Spleen (tissue), 11 donors: ENCODE measurements around the gene GPRIN3. TPM values are rescaled to one million over a fixed set of nuclear protein-coding genes. Genes with fewer than 3 reads are reported as not detected.

Source experiments
- DNase-seq: peaks from one replicate; pipeline ENCODE4 v3.0.0-alpha.2; 2020
- H3K27ac ChIP-seq, 8 donors: fragments of 200-600 bp; sonication (generic) in 7 of 8; 1 replicate in 4 of 8; 2 replicates in 4 of 8; pipeline versions ENCODE4 v1.5.0 to v1.8.0; 2016 to 2021; ENCODE audit warnings: inconsistent platforms in 4 of 8, mild to moderate bottlenecking in 4 of 8, moderate library complexity in 1 of 8
- H3K27me3 ChIP-seq, 7 donors: fragments of 200-600 bp; sonication (generic) in 6 of 7; replicated peaks in 1 of 7; 1 replicate in 4 of 7; 2 replicates in 3 of 7; pipeline versions ENCODE4 v1.5.0 to v1.8.0; 2016 to 2021; ENCODE audit warnings: inconsistent platforms in 3 of 7, mild to moderate bottlenecking in 1 of 7
- H3K36me3 ChIP-seq, 6 donors: fragments of 200-600 bp; sonication (generic) in 5 of 6; 1 replicate in 4 of 6; 2 replicates in 2 of 6; pipeline versions ENCODE4 v1.5.0 to v1.8.0; 2016 to 2021; ENCODE audit warnings: inconsistent platforms in 2 of 6
- H3K4me1 ChIP-seq, 6 donors: fragments of 200-600 bp; sonication (generic) in 5 of 6; 1 replicate in 3 of 6; 2 replicates in 3 of 6; pipeline versions ENCODE4 v1.5.0 to v1.8.0; 2016 to 2021; ENCODE audit warnings: inconsistent platforms in 3 of 6
- H3K4me3 ChIP-seq, 8 donors: fragments of 200-600 bp; sonication (generic) in 7 of 8; 1 replicate in 4 of 8; 2 replicates in 4 of 8; pipeline versions ENCODE4 v1.5.0 to v1.8.0; 2016 to 2021; ENCODE audit warnings: inconsistent platforms in 4 of 8, mild to moderate bottlenecking in 4 of 8, moderate library complexity in 2 of 8
- H3K9me3 ChIP-seq, 8 donors: fragments of 200-600 bp; sonication (generic) in 7 of 8; 1 replicate in 4 of 8; 2 replicates in 4 of 8; pipeline versions ENCODE4 v1.5.0 to v1.8.0; 2016 to 2021; ENCODE audit warnings: inconsistent platforms in 4 of 8
- POLR2A ChIP-seq, 3 donors: fragments of 450-650 bp; IDR thresholded peaks; one replicate each; pipeline ENCODE4 v1.5.1; 2017; ENCODE audit warnings: antibody characterized with exemption in 3 of 3, mild to moderate bottlenecking in 1 of 3
- POLR2AphosphoS5 ChIP-seq, 3 donors: sonication (generic); formaldehyde crosslinking; IDR thresholded peaks; one replicate each; pipeline ENCODE4 v1.5.1; 2017; ENCODE audit warnings: antibody characterized with exemption in 3 of 3
- WGBS, 5 donors: extraction: QIAGEN DNeasy Blood & Tissue Kit in 3 of 5; methylation state at CpG; one replicate each; pipeline versions ENCODE4 v1.1.5 to v1.1.7; 2013 to 2018; 5-methylcytosine and 5-hydroxymethylcytosine counted together
- intact Hi-C: fragments of 100-400 bp; cut with DNase I; formaldehyde crosslinking; loops from one replicate; pipeline ENCODE4 v1.15.0; 2023; ENCODE audit warnings: low total_unique reads
- polyA plus RNA-seq, 3 donors: library from polyadenylated mRNA; stranded (reverse); fragments of 200-250 nt; gene quantifications; one replicate each; pipeline ENCODE4 v1.2.1, GENCODE V29; 2013
- total RNA-seq, 7 donors: library from RNA; depleted of rRNA in 3 of 7; stranded (reverse); fragments of >200 nt in 3 of 7; fragmentation: NEBNext Ultra II Directional in 4 of 7; extraction: Animal tissue kit (Norgen Biotek cat#: 25700) in 4 of 7; gene quantifications; one replicate each; pipeline versions ENCODE4 v1.1.0 to v1.2.1, GENCODE V29; 2016 to 2021
- TF ChIP-seq, protein P1 (sequence below), 11 experiments: fragments of 200-600 bp in 7 of 11; fragments of 450-650 bp in 4 of 11; sonication (generic) in 4 of 11; IDR thresholded peaks in 8 of 11; conservative IDR thresholded peaks in 3 of 11; 1 replicate in 7 of 11; 2 replicates in 4 of 11; pipeline versions ENCODE4 v1.4.0 to v1.8.0; 2016 to 2021; ENCODE audit warnings: antibody characterized with exemption in 11 of 11, inconsistent platforms in 4 of 11, mild to moderate bottlenecking in 1 of 11
- donor health status: healthy with polysubstance abuse.
- donor health status: DM: no; HTN: no; CAD: no; lungs with moderate emphysema.
- donor health status: DM: no; HTN: no; CAD: no.
- donor health status: Bipolar disorder and iron deficiency.
- donor health status: healthy.
- donor health status: DM: no; HTN: no; CAD: no.
- donor health status: DM: yes; HTN: yes; CAD: no.

The GPRIN3 gene
- total and polyA plus RNA-seq, 10 donors, result 1.6 to 40.2 (median 24.8) TPM

GRCh38 chr4:89352541-89352940 is 44.9 kb upstream of the GPRIN3 start:
- no peaks in the 10 kb centered on the region for H3K27me3 ChIP-seq
- H3K27ac ChIP-seq, result no peak overlapping the region
- intact Hi-C loops, result no loop called here
- 83 to 92% (median 89%) methylated on average over 1 of the region's 1 CpG for WGBS, 5 donors
- DNase-seq, result no peak
- H3K4me1 ChIP-seq, result no peaks in the 10 kb centered on the region
- H3K9me3 ChIP-seq, result peaks cover 0 to 21% (median 10%) of the 10 kb centered on the region in 8 donors
- no peaks in the 10 kb centered on the region for H3K36me3 ChIP-seq
- TF ChIP-seq, protein P1, sequence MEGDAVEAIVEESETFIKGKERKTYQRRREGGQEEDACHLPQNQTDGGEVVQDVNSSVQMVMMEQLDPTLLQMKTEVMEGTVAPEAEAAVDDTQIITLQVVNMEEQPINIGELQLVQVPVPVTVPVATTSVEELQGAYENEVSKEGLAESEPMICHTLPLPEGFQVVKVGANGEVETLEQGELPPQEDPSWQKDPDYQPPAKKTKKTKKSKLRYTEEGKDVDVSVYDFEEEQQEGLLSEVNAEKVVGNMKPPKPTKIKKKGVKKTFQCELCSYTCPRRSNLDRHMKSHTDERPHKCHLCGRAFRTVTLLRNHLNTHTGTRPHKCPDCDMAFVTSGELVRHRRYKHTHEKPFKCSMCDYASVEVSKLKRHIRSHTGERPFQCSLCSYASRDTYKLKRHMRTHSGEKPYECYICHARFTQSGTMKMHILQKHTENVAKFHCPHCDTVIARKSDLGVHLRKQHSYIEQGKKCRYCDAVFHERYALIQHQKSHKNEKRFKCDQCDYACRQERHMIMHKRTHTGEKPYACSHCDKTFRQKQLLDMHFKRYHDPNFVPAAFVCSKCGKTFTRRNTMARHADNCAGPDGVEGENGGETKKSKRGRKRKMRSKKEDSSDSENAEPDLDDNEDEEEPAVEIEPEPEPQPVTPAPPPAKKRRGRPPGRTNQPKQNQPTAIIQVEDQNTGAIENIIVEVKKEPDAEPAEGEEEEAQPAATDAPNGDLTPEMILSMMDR (IDR thresholded peaks at IDR 0.05 in 8 of 11, conservative IDR thresholded peaks at IDR 0.05 in 3 of 11), result no peak
- no peak for TF ChIP-seq POLR2A (IDR thresholded peaks at IDR 0.05)
- TF ChIP-seq POLR2AphosphoS5 (IDR thresholded peaks at IDR 0.05), result no peak
- H3K4me3 ChIP-seq, result no peak overlapping the region

DNA sequence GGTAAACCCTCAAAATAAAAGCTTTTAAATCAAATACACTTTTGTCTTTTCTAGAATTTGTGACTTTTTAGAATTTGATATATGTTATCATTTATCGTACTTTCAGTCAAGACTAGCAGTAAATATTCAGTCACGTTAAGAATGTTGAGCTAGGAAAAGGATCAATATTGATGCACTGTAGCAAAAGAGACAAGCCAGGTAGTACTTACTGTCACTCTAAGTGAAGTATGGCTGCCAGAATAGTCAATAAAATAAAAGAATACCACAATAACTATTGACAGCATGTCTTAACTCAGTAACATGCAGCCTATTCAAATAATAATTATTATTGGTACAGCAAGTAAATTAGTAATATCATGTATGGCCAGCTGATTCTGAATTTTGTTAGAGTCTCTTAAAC is 43.6 kb upstream of the GPRIN3 start:
- Histone ChIP-seq H3K4me3 (no peak overlapping the region), H3K4me1 (no peaks in the 10 kb centered on the region), H3K9me3 (peaks cover 0 to 31% (median 20%) of the 10 kb centered on the region in 8 donors), H3K27me3 (no peaks in the 10 kb centered on the region), H3K27ac (no peak overlapping the region), H3K36me3 (no peaks in the 10 kb centered on the region)
- DNase-seq, result no peak
- WGBS, 5 donors, result 91 to 97% (median 94%) methylated on average over 2 of the region's 2 CpGs
- TF ChIP-seq POLR2AphosphoS5 (IDR thresholded peaks at IDR 0.05) (no peak), POLR2A (IDR thresholded peaks at IDR 0.05) (no peak)
- TF ChIP-seq, protein P1 (IDR thresholded peaks at IDR 0.05 in 8 of 11, conservative IDR thresholded peaks at IDR 0.05 in 3 of 11), result no peak
- intact Hi-C loops, result no loop called here

DNA sequence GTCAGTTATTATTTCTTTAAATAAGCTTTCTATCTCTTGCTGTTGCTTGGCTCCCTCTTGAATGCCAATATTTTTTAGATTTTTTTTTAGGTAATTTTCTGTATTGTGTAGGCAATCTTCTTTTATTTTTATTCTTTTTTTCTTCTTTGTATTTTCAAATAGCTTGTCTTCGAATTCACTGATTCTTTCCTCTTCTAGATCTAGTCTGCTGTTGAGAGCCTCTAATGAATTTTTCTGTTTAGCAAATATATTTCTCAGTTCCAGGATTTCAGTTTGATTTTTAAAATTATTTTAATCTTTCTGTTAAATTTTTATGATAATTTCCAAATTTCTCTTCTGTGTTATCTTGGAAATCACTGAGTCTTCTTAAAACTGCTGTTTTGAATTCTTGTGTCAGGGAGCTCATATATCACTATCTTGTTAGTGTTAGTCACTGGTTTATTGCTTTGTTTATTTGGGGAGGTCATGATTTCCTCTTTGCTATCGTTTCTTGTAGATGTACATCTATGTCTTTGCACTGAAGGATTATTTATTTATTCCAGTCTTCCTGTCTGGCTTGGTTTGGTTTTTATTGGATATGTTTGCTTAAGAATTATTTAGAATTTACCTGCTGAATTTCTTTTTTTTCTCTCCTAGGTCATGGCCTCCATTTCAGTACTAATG is 39.9 kb upstream of the GPRIN3 start:
- Histone ChIP-seq H3K9me3 (peaks cover 0 to 35% (median 20%) of the 10 kb centered on the region in 8 donors), H3K4me1 (no peaks in the 10 kb centered on the region), H3K4me3 (no peak overlapping the region), H3K27me3 (no peaks in the 10 kb centered on the region), H3K36me3 (no peaks in the 10 kb centered on the region), H3K27ac (no peak overlapping the region)
- TF ChIP-seq POLR2A (IDR thresholded peaks at IDR 0.05), result no peak
- TF ChIP-seq POLR2AphosphoS5 (IDR thresholded peaks at IDR 0.05), result no peak
- TF ChIP-seq, protein P1 (IDR thresholded peaks at IDR 0.05 in 8 of 11, conservative IDR thresholded peaks at IDR 0.05 in 3 of 11), result no peak
- 69 to 89% (median 87%) methylated on average over 2 of the region's 2 CpGs for WGBS, 5 donors
- intact Hi-C loops, result no loop called here
- DNase-seq, result no peak

- DNase-seq, result no peak
- Histone ChIP-seq H3K4me1 (no peaks in the 10 kb centered on the region), H3K9me3 (peaks cover 0 to 28% (median 20%) of the 10 kb centered on the region in 8 donors), H3K4me3 (no peak overlapping the region), H3K27me3 (no peaks in the 10 kb centered on the region), H3K36me3 (no peaks in the 10 kb centered on the region), H3K27ac (no peak overlapping the region)
- WGBS, 5 donors, result 93 to 97% (median 95%) methylated on average over 3 of the region's 3 CpGs
- intact Hi-C loops, result no loop called here
- TF ChIP-seq POLR2A (IDR thresholded peaks at IDR 0.05), result no peak
These were observed 37.0 kb upstream of the GPRIN3 start for GRCh38 chr4:89344571-89344970.
